ENCODE measurements around the gene ABCC2. TPM values are rescaled to one million over a fixed set of nuclear protein-coding genes. Genes with fewer than 3 reads are reported as not detected.

The ABCC2 gene
- total and polyA plus RNA-seq, 9 of the 15 experiments (the other 6 are each of a cell fraction or from before 2014, with no cell fraction given), result 0.03 to 0.18 (median 0.10) TPM; not detected in 1

DNA sequence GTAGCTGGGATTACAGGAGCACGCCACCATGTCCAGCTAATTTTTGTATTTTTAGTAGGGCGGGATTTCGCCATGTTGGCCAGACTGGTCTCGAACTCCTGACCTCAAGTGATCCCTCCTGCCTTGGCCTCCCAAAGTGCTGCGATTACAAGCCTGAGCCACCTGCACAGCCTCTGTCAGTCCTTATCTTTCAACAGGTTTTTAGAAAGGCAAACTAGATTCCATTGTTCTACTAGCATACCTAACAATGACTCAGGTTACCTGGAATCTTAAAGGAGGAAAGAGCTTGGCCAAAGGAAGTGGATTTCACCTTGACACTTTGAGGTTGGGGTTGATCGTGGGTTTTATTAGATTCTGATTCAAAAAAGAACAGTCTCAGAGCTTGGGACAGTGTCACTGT, 3.2 kb downstream of the ABCC2 start:
- H3K36me3 ChIP-seq (ENCODE audit: control insufficient read depth, insufficient read depth, low read length), result no peaks in the 10 kb centered on the region
- DNase-seq (ENCODE audit: extremely low read depth in 1 of 4, low spot score in 3 of 4) (no peak), FAIRE-seq (no peak), ATAC-seq (no peak)
- in situ Hi-C loops (cut with MboI), result no loop called here
- POLR2A ChIA-PET, result interaction anchor here (0.9 kb wide), 1 partner anchor 11 kb away, joined by 3 read pairs; no protein-coding TSS in a partner anchor
- no peak overlapping the region for H3K9ac ChIP-seq (ENCODE audit: insufficient read depth in 1 of 2, low read depth in 2 of 2, low read length in 2 of 2)
- BruUV-seq (replicated peaks), result no TSS peak
- H2AFZ ChIP-seq (ENCODE audit: low read depth, low read length), result no peak overlapping the region
- intact Hi-C loops (cut with micrococcal nuclease), result no loop called here
- 76% methylated on average over 6 of the region's 6 CpGs for WGBS (ENCODE audit: insufficient coverage, low coverage, missing lambda C conversion rate)
- no peaks in the 10 kb centered on the region for H3K9me1 ChIP-seq (ENCODE audit: control insufficient read depth, insufficient read depth, low read length)
- H3K9me3 ChIP-seq (replicated peaks; ENCODE audit: control insufficient read depth, insufficient read depth, low read depth, low read length), result no peaks in the 10 kb centered on the region
- H3K79me2 ChIP-seq (ENCODE audit: control insufficient read depth, insufficient read depth, low read length), result no peaks in the 10 kb centered on the region
- H3K4me2 ChIP-seq (ENCODE audit: insufficient read depth, low read length), result no peak overlapping the region
- no peak for TF ChIP-seq GATAD2A (IDR thresholded peaks at IDR 0.05)
- TF ChIP-seq JUND (IDR thresholded peaks at IDR 0.05; ENCODE audit: borderline replicate concordance, low read depth, low read length), result no peak
- no peak for TF ChIP-seq JUND (tag; IDR thresholded peaks at IDR 0.05; ENCODE audit: borderline replicate concordance, low read depth, low read length)
- TF ChIP-seq, protein P1, sequence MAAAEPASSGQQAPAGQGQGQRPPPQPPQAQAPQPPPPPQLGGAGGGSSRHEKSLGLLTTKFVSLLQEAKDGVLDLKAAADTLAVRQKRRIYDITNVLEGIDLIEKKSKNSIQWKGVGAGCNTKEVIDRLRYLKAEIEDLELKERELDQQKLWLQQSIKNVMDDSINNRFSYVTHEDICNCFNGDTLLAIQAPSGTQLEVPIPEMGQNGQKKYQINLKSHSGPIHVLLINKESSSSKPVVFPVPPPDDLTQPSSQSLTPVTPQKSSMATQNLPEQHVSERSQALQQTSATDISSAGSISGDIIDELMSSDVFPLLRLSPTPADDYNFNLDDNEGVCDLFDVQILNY (CRISPR knock-in tag; IDR thresholded peaks at IDR 0.05), result no peak
- TF ChIP-seq, protein P2, sequence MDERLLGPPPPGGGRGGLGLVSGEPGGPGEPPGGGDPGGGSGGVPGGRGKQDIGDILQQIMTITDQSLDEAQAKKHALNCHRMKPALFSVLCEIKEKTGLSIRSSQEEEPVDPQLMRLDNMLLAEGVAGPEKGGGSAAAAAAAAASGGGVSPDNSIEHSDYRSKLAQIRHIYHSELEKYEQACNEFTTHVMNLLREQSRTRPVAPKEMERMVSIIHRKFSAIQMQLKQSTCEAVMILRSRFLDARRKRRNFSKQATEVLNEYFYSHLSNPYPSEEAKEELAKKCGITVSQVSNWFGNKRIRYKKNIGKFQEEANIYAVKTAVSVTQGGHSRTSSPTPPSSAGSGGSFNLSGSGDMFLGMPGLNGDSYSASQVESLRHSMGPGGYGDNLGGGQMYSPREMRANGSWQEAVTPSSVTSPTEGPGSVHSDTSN (CRISPR knock-in tag; IDR thresholded peaks at IDR 0.05; ENCODE audit: low read depth), result no peak
- TF ChIP-seq, protein P2 (tag; conservative IDR thresholded peaks at IDR 0.05; ENCODE audit: low read depth), result no peak
- TF ChIP-seq, protein P3, sequence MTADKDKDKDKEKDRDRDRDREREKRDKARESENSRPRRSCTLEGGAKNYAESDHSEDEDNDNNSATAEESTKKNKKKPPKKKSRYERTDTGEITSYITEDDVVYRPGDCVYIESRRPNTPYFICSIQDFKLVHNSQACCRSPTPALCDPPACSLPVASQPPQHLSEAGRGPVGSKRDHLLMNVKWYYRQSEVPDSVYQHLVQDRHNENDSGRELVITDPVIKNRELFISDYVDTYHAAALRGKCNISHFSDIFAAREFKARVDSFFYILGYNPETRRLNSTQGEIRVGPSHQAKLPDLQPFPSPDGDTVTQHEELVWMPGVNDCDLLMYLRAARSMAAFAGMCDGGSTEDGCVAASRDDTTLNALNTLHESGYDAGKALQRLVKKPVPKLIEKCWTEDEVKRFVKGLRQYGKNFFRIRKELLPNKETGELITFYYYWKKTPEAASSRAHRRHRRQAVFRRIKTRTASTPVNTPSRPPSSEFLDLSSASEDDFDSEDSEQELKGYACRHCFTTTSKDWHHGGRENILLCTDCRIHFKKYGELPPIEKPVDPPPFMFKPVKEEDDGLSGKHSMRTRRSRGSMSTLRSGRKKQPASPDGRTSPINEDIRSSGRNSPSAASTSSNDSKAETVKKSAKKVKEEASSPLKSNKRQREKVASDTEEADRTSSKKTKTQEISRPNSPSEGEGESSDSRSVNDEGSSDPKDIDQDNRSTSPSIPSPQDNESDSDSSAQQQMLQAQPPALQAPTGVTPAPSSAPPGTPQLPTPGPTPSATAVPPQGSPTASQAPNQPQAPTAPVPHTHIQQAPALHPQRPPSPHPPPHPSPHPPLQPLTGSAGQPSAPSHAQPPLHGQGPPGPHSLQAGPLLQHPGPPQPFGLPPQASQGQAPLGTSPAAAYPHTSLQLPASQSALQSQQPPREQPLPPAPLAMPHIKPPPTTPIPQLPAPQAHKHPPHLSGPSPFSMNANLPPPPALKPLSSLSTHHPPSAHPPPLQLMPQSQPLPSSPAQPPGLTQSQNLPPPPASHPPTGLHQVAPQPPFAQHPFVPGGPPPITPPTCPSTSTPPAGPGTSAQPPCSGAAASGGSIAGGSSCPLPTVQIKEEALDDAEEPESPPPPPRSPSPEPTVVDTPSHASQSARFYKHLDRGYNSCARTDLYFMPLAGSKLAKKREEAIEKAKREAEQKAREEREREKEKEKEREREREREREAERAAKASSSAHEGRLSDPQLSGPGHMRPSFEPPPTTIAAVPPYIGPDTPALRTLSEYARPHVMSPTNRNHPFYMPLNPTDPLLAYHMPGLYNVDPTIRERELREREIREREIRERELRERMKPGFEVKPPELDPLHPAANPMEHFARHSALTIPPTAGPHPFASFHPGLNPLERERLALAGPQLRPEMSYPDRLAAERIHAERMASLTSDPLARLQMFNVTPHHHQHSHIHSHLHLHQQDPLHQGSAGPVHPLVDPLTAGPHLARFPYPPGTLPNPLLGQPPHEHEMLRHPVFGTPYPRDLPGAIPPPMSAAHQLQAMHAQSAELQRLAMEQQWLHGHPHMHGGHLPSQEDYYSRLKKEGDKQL (CRISPR knock-in tag; IDR thresholded peaks at IDR 0.05; ENCODE audit: borderline replicate concordance), result no peak
- no peak for TF ChIP-seq TGIF2 (CRISPR knock-in tag; IDR thresholded peaks at IDR 0.05)
- no peak overlapping the region for H3K27ac ChIP-seq (ENCODE audit: extremely low read depth, low read depth, low read length)
- no peaks in the 10 kb centered on the region for H4K20me1 ChIP-seq (replicated peaks; ENCODE audit: control insufficient read depth, insufficient read depth, low read length)
- no peaks in the 10 kb centered on the region; a peak in 1 of 5 replicates for H3K27me3 ChIP-seq (ENCODE audit: control insufficient read depth in 2 of 2, insufficient read depth in 2 of 2, low read length in 2 of 2)
- H3K4me3 ChIP-seq, result no peak overlapping the region
- peaks cover 6 to 12% of the 10 kb centered on the region in 2 experiments; a peak in 3 of 5 replicates for H3K4me1 ChIP-seq (replicated peaks in 1 of 2; ENCODE audit: control insufficient read depth in 2 of 2, insufficient read depth in 2 of 2, low read length in 2 of 2)
- CTCF ChIA-PET (ENCODE audit: low intra/inter-chr PET ratio), result no interaction called here
